SK-N-SH (cell line): ENCODE results near the gene C1QL2.

Experiments used
- EP300 ChIP-seq, 2 experiments: IDR thresholded peaks; 2 replicates each; pipeline versions ENCODE4 v1.4.0 to v1.6.1; 2012; ENCODE audit warnings: borderline replicate concordance in 1 of 2, low read depth in 1 of 2, low read length in 1 of 2
- FOXJ3 ChIP-seq: sonication (generic); formaldehyde crosslinking; IDR thresholded peaks from 2 replicates; pipeline ENCODE4 v1.5.1; 2020; ENCODE audit warnings: mild to moderate bottlenecking, missing genetic modification reagents
- TAF1 ChIP-seq: IDR thresholded peaks from 2 replicates; pipeline ENCODE4 v1.6.1; 2012; ENCODE audit warnings: low read depth, mild to moderate bottlenecking, low read length, moderate library complexity, borderline replicate concordance
- TF ChIP-seq, protein P1 (sequence below): fragments of 200-600 bp; sonication (generic); IDR thresholded peaks from 2 replicates; pipeline ENCODE4 v1.6.1; 2017; ENCODE audit warnings: antibody characterized with exemption, mild to moderate bottlenecking, moderate library complexity
- TF ChIP-seq, protein P2 (sequence below): IDR thresholded peaks from 2 replicates; pipeline ENCODE4 v1.6.1; 2012; ENCODE audit warnings: mild to moderate bottlenecking, low read depth, low read length, moderate library complexity
- TF ChIP-seq, protein P3 (sequence below): IDR thresholded peaks from 2 replicates; pipeline ENCODE4; 2012
- TF ChIP-seq, protein P4 (sequence below): IDR thresholded peaks from 2 replicates; pipeline ENCODE4 v1.4.0; 2012; ENCODE audit warnings: low read depth
- TF ChIP-seq, protein P5 (sequence below): IDR thresholded peaks from 2 replicates; pipeline ENCODE4 v1.4.0; 2012; ENCODE audit warnings: low read depth, borderline replicate concordance

DNA sequence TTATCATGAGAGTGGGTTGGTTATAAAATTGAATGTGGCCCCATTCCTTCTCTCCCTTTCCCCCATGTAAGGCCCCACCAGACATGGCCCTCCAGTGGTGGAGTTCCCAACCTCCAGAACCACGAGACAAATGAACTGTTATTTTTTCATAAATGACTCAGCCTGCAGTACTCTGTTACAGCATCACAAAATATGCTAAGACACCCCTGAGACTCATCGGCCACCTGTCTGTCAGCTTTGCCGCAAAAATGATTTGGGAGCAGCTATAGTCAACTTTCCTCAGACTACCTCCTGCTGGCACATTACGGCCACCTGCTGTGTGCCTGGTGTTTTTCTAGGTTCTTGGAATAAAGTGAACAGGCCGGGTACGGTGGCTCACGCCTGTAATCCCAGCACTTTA, 21.4 kb upstream of the C1QL2 start:
- TF ChIP-seq EP300 (IDR thresholded peaks at IDR 0.05; ENCODE audit: borderline replicate concordance in 1 of 2, low read depth in 1 of 2, low read length in 1 of 2) (no peak), FOXJ3 (no peak), TAF1 (no peak)
- TF ChIP-seq, protein P1, sequence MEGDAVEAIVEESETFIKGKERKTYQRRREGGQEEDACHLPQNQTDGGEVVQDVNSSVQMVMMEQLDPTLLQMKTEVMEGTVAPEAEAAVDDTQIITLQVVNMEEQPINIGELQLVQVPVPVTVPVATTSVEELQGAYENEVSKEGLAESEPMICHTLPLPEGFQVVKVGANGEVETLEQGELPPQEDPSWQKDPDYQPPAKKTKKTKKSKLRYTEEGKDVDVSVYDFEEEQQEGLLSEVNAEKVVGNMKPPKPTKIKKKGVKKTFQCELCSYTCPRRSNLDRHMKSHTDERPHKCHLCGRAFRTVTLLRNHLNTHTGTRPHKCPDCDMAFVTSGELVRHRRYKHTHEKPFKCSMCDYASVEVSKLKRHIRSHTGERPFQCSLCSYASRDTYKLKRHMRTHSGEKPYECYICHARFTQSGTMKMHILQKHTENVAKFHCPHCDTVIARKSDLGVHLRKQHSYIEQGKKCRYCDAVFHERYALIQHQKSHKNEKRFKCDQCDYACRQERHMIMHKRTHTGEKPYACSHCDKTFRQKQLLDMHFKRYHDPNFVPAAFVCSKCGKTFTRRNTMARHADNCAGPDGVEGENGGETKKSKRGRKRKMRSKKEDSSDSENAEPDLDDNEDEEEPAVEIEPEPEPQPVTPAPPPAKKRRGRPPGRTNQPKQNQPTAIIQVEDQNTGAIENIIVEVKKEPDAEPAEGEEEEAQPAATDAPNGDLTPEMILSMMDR = peak; percentile 13; the same call in 1 of the 2 replicates
- TF ChIP-seq, protein P2, sequence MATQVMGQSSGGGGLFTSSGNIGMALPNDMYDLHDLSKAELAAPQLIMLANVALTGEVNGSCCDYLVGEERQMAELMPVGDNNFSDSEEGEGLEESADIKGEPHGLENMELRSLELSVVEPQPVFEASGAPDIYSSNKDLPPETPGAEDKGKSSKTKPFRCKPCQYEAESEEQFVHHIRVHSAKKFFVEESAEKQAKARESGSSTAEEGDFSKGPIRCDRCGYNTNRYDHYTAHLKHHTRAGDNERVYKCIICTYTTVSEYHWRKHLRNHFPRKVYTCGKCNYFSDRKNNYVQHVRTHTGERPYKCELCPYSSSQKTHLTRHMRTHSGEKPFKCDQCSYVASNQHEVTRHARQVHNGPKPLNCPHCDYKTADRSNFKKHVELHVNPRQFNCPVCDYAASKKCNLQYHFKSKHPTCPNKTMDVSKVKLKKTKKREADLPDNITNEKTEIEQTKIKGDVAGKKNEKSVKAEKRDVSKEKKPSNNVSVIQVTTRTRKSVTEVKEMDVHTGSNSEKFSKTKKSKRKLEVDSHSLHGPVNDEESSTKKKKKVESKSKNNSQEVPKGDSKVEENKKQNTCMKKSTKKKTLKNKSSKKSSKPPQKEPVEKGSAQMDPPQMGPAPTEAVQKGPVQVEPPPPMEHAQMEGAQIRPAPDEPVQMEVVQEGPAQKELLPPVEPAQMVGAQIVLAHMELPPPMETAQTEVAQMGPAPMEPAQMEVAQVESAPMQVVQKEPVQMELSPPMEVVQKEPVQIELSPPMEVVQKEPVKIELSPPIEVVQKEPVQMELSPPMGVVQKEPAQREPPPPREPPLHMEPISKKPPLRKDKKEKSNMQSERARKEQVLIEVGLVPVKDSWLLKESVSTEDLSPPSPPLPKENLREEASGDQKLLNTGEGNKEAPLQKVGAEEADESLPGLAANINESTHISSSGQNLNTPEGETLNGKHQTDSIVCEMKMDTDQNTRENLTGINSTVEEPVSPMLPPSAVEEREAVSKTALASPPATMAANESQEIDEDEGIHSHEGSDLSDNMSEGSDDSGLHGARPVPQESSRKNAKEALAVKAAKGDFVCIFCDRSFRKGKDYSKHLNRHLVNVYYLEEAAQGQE = no peak
- TF ChIP-seq, protein P3, sequence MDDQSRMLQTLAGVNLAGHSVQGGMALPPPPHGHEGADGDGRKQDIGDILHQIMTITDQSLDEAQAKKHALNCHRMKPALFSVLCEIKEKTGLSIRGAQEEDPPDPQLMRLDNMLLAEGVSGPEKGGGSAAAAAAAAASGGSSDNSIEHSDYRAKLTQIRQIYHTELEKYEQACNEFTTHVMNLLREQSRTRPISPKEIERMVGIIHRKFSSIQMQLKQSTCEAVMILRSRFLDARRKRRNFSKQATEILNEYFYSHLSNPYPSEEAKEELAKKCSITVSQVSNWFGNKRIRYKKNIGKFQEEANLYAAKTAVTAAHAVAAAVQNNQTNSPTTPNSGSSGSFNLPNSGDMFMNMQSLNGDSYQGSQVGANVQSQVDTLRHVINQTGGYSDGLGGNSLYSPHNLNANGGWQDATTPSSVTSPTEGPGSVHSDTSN = no peak
- TF ChIP-seq, protein P4, sequence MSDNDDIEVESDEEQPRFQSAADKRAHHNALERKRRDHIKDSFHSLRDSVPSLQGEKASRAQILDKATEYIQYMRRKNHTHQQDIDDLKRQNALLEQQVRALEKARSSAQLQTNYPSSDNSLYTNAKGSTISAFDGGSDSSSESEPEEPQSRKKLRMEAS = no peak
- TF ChIP-seq, protein P5, sequence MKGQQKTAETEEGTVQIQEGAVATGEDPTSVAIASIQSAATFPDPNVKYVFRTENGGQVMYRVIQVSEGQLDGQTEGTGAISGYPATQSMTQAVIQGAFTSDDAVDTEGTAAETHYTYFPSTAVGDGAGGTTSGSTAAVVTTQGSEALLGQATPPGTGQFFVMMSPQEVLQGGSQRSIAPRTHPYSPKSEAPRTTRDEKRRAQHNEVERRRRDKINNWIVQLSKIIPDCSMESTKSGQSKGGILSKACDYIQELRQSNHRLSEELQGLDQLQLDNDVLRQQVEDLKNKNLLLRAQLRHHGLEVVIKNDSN = no peak
